ENCODE results near the gene FAF1. TPM values are rescaled to one million over a fixed set of nuclear protein-coding genes. Genes with fewer than 3 reads are reported as not detected.
"Not testable (repeated sequence)": the region's sequence is repeated elsewhere in the genome, so short reads cannot be mapped to it uniquely, and the experiment has no call there.

Gene FAF1
- total RNA-seq, 1 donor from 2014 or later = 52.0 TPM

DNA sequence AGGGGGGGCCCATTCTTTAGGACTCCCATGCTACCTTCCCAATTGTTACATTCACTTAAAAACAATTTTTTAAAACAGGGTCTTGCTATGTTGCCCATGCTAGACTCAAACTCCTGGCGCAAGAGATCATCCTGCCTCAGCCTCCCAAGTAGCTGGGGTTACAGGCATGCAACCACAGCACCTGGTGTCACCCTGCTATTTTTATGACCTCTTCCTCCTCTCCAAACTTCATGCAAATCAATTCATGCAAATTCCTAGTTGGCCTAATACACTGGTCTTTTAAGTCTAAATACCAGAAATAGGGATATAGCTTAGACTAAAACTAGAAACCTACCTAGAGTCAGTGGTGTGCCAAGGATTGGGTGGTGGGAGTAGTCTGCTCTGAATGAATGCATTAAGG lies 40.1 kb upstream of the FAF1 start:
- DNase-seq (ENCODE audit: extremely low spot score, unreplicated experiment) = no peak
- Mint-ChIP-seq H3K4me1 (ENCODE audit: unreplicated experiment) (no peaks in the 10 kb centered on the region), H3K4me3 (ENCODE audit: unreplicated experiment) (no peak overlapping the region), H3K27me3 (ENCODE audit: unreplicated experiment) (peaks cover 59% of the 10 kb centered on the region), H3K27ac (ENCODE audit: unreplicated experiment) (no peak overlapping the region), H3K9me3 (ENCODE audit: unreplicated experiment) (no peaks in the 10 kb centered on the region), H3K36me3 (ENCODE audit: unreplicated experiment) (no peaks in the 10 kb centered on the region)
- TF ChIP-seq CTCF (IDR thresholded peaks at IDR 0.05) = no peak

- peaks cover 58% of the 10 kb centered on the region for H3K27me3 Mint-ChIP-seq (ENCODE audit: unreplicated experiment)
- not testable (repeated sequence) for H3K9me3 Mint-ChIP-seq (ENCODE audit: unreplicated experiment); H3K36me3 Mint-ChIP-seq (ENCODE audit: unreplicated experiment); H3K27ac Mint-ChIP-seq (ENCODE audit: unreplicated experiment); H3K4me3 Mint-ChIP-seq (ENCODE audit: unreplicated experiment); H3K4me1 Mint-ChIP-seq (ENCODE audit: unreplicated experiment); DNase-seq (ENCODE audit: extremely low spot score, unreplicated experiment)
Measured at GRCh38 chr1:50999375-50999774, 39.3 kb upstream of the FAF1 start.

- peaks cover 48% of the 10 kb centered on the region for H3K27me3 Mint-ChIP-seq (ENCODE audit: unreplicated experiment)
- H3K4me3 Mint-ChIP-seq (ENCODE audit: unreplicated experiment) = no peak overlapping the region
- no peaks in the 10 kb centered on the region for H3K9me3 Mint-ChIP-seq (ENCODE audit: unreplicated experiment)
- H3K27ac Mint-ChIP-seq (ENCODE audit: unreplicated experiment) = no peak overlapping the region
- DNase-seq (ENCODE audit: extremely low spot score, unreplicated experiment) = no peak
- H3K4me1 Mint-ChIP-seq (ENCODE audit: unreplicated experiment) = no peaks in the 10 kb centered on the region
- no peak for TF ChIP-seq CTCF (IDR thresholded peaks at IDR 0.05)
- H3K36me3 Mint-ChIP-seq (ENCODE audit: unreplicated experiment) = no peaks in the 10 kb centered on the region
Measured at GRCh38 chr1:50996083-50996482, 36.0 kb upstream of the FAF1 start.

DNA sequence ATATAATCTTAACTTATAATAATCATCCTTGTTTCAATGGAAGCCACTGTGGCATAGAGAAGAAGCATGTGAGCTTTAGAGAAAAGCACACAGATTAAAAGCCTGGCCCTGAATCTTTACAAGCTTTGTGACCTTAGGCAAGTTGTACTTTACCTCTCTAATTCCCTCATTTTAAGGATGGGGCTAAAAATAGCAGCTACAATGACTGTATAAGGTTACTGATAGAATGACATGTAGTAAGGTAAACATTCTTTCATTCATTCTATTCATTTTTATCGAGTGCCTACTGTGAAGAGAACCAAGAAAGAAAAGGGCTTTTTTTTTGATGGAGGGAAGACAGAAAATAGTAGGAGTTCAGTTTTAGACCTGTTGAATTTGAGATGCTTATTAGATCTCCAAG lies 35.6 kb upstream of the FAF1 start:
- H3K27me3 Mint-ChIP-seq (ENCODE audit: unreplicated experiment) = peaks cover 45% of the 10 kb centered on the region
- no peak overlapping the region for H3K4me3 Mint-ChIP-seq (ENCODE audit: unreplicated experiment)
- no peaks in the 10 kb centered on the region for H3K4me1 Mint-ChIP-seq (ENCODE audit: unreplicated experiment)
- no peak overlapping the region for H3K27ac Mint-ChIP-seq (ENCODE audit: unreplicated experiment)
- no peak for TF ChIP-seq CTCF (IDR thresholded peaks at IDR 0.05)
- H3K36me3 Mint-ChIP-seq (ENCODE audit: unreplicated experiment) = no peaks in the 10 kb centered on the region
- no peak for DNase-seq (ENCODE audit: extremely low spot score, unreplicated experiment)
- no peaks in the 10 kb centered on the region for H3K9me3 Mint-ChIP-seq (ENCODE audit: unreplicated experiment)

DNA sequence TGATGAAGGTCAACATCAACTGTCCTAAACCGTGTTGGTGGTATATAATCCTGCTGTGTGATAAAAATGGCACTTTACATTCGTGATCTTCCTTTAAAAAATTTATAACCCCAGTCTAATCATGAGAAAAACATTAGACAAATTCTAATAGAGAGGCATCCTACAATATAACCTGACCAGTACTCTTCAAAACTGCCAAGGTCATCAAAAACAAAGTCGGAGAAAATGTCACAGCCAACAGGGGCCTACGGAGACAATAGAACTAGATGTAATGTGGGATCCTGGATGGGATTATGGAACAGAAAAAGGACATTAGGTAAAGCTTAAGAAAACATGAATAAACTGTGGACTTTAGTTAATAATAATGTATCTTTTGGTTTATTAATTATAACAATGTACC lies 34.9 kb upstream of the FAF1 start:
- peaks cover 40% of the 10 kb centered on the region for H3K27me3 Mint-ChIP-seq (ENCODE audit: unreplicated experiment)
- H3K9me3 Mint-ChIP-seq (ENCODE audit: unreplicated experiment) = no peaks in the 10 kb centered on the region
- H3K27ac Mint-ChIP-seq (ENCODE audit: unreplicated experiment) = no peak overlapping the region
- no peaks in the 10 kb centered on the region for H3K36me3 Mint-ChIP-seq (ENCODE audit: unreplicated experiment)
- H3K4me3 Mint-ChIP-seq (ENCODE audit: unreplicated experiment) = no peak overlapping the region
- no peaks in the 10 kb centered on the region for H3K4me1 Mint-ChIP-seq (ENCODE audit: unreplicated experiment)
- no peak for DNase-seq (ENCODE audit: extremely low spot score, unreplicated experiment)
- no peak for TF ChIP-seq CTCF (IDR thresholded peaks at IDR 0.05)

GRCh38 chr1:50993645-50994044 lies 33.6 kb upstream of the FAF1 start:
- TF ChIP-seq CTCF (IDR thresholded peaks at IDR 0.05) = no peak
- H3K9me3 Mint-ChIP-seq (ENCODE audit: unreplicated experiment) = no peaks in the 10 kb centered on the region
- no peaks in the 10 kb centered on the region for H3K4me1 Mint-ChIP-seq (ENCODE audit: unreplicated experiment)
- no peak for DNase-seq (ENCODE audit: extremely low spot score, unreplicated experiment)
- H3K4me3 Mint-ChIP-seq (ENCODE audit: unreplicated experiment) = no peak overlapping the region
- H3K27ac Mint-ChIP-seq (ENCODE audit: unreplicated experiment) = no peak overlapping the region
- H3K36me3 Mint-ChIP-seq (ENCODE audit: unreplicated experiment) = no peaks in the 10 kb centered on the region
- peaks cover 38% of the 10 kb centered on the region for H3K27me3 Mint-ChIP-seq (ENCODE audit: unreplicated experiment)
